Psoas muscle (tissue), 8 donors: ENCODE measurements around the gene FSTL4. TPM values are rescaled to one million over a fixed set of nuclear protein-coding genes. Genes with fewer than 3 reads are reported as not detected.

Experiments used
- ATAC-seq, 4 donors: fragments of 200-7000 bp; cut with Tn5 transposase; one replicate each; pipeline ENCODE4 v1.9.1; 2020; ENCODE audit warnings: moderate library complexity in 3 of 4, mild to moderate bottlenecking in 2 of 4
- DNase-seq, 2 donors: peaks; one replicate each; pipeline ENCODE4 v3.0.0-alpha.2; 2020
- H3K27ac ChIP-seq: fragments of 200-600 bp; one replicate; pipeline ENCODE4 v1.8.0; 2022
- H3K27me3 ChIP-seq, 3 donors: fragments of 200-600 bp in 1 of 3; one replicate each; pipeline versions ENCODE4 v1.6.1 to v1.8.0; 2013 to 2022; ENCODE audit warnings: low read length in 2 of 3, mild to moderate bottlenecking in 2 of 3, moderate library complexity in 1 of 3; ENCODE audit not compliant: insufficient read depth in 3 of 3
- H3K36me3 ChIP-seq, 2 donors: fragments of 200-600 bp in 1 of 2; one replicate each; pipeline versions ENCODE4 v1.6.1 to v1.8.0; 2013 to 2022; ENCODE audit warnings: low read depth in 1 of 2, mild to moderate bottlenecking in 1 of 2, moderate library complexity in 1 of 2; ENCODE audit not compliant: insufficient read depth in 1 of 2
- H3K4me1 ChIP-seq: fragments of 200-600 bp; one replicate; pipeline ENCODE4 v1.8.0; 2022
- H3K4me3 ChIP-seq: fragments of 200-600 bp; one replicate; pipeline ENCODE4 v1.8.0; 2022; ENCODE audit warnings: mild to moderate bottlenecking
- H3K9me3 ChIP-seq: fragments of 200-600 bp; one replicate; pipeline ENCODE4 v1.8.0; 2022
- WGBS, 3 donors: extraction: QIAGEN DNeasy Blood & Tissue Kit; methylation state at CpG; one replicate each; pipeline versions ENCODE4 v1.1.6 to v1.1.7; 2013; 5-methylcytosine and 5-hydroxymethylcytosine counted together
- intact Hi-C, 2 donors: fragments of 100-400 bp; cut with DNase I; formaldehyde crosslinking; loops; one replicate each; pipeline versions ENCODE4 v1.11.0 to v1.14.2; 2022
- polyA plus RNA-seq, 3 donors: library from polyadenylated mRNA; stranded (reverse); fragments of 200-250 nt; gene quantifications; one replicate each; pipeline ENCODE4 v1.2.3, GENCODE V29; 2013
- total RNA-seq, 4 donors: library from RNA; stranded (reverse); fragmentation: NEBNext Ultra II Directional in 2 of 4; extraction: Animal tissue kit (Norgen Biotek cat#: 25700) in 2 of 4; gene quantifications; one replicate each; pipeline versions ENCODE4 v1.2.1 to v1.2.4, GENCODE V29; 2021 to 2023
- TF ChIP-seq, protein P1 (sequence below): fragments of 200-600 bp; IDR thresholded peaks from one replicate; pipeline ENCODE4 v1.8.0; 2022; ENCODE audit warnings: antibody characterized with exemption
- donor health status: healthy with polysubstance abuse.
- donor health status: DM: no; HTN: no; CAD: no; lungs with moderate emphysema.
- donor health status: Bipolar disorder and iron deficiency.
- donor health status: healthy.
- donor health status: DM: yes; HTN: yes; CAD: no.
- donor health status: DM: no; HTN: no; CAD: no.
- donor health status: DM: no; HTN: no; CAD: no.
- donor health status: DM: yes; HTN: yes; CAD: no.

FSTL4 gene
- total and polyA plus RNA-seq, 7 donors: 0.07 to 0.81 (median 0.24) TPM

DNA sequence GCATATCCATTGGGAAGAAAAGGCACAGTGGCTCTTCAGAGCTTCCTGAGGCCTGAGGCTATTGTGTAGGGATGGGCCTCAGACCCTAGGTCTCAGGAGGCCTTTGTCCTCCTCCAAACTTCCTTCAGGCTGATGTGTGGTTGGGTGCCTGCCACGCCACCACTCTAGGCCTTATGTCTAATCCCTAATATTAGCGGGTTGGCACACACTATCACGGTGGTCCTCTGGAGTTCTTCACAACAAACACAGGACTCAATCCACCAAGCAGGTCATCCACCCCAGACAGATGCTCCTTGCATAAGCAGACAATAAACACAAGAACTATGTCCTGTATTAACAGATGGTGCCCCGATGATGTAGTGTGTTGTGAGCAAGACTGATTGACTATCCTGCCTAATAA lies 31.0 kb upstream of the FSTL4 start:
- TF ChIP-seq, protein P1, sequence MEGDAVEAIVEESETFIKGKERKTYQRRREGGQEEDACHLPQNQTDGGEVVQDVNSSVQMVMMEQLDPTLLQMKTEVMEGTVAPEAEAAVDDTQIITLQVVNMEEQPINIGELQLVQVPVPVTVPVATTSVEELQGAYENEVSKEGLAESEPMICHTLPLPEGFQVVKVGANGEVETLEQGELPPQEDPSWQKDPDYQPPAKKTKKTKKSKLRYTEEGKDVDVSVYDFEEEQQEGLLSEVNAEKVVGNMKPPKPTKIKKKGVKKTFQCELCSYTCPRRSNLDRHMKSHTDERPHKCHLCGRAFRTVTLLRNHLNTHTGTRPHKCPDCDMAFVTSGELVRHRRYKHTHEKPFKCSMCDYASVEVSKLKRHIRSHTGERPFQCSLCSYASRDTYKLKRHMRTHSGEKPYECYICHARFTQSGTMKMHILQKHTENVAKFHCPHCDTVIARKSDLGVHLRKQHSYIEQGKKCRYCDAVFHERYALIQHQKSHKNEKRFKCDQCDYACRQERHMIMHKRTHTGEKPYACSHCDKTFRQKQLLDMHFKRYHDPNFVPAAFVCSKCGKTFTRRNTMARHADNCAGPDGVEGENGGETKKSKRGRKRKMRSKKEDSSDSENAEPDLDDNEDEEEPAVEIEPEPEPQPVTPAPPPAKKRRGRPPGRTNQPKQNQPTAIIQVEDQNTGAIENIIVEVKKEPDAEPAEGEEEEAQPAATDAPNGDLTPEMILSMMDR: no peak
- Histone ChIP-seq H3K27ac (no peak overlapping the region), H3K4me3 (no peak overlapping the region), H3K27me3 (peaks cover 0 to 6% (median 1%) of the 10 kb centered on the region in 3 donors), H3K36me3 (no peaks in the 10 kb centered on the region), H3K4me1 (no peaks in the 10 kb centered on the region), H3K9me3 (no peaks in the 10 kb centered on the region)
- intact Hi-C loops: no loop called here
- DNase-seq: no peak
- 81 to 87% (median 82%) methylated on average over 4 of the region's 4 CpGs for WGBS, 3 donors
- ATAC-seq: no peak

DNA sequence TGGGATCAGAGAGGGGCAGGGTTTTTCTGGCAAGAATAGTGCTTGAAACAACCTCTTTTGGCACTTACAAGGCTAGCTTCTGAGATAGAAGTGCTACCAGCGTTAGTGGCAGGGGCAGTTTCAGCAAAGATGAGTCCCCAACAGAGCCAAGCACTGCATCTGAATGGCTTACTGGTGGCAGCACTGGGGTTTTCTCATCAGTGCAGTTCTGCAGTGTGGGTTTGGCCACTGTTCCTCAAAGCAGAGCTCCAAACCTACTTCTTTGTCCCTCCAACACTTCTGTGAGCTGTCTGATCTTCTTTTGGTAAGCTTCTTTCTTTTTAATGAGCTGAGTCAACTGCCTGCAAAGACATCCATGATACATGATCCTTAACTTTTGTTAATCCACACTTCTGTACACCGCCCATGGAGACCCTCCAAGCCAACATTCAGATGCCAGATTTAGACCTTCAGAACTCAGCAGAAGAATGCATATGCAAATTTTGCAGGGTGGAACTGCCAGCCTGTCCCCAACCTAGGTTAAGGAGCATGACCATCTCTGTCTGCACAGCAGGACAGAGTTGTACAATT lies 29.9 kb upstream of the FSTL4 start:
- TF ChIP-seq, protein P1: no peak
- no peak overlapping the region for H3K27ac ChIP-seq
- ATAC-seq (no peak), DNase-seq (no peak)
- WGBS, 3 donors: 35 to 53% (median 43%) methylated on average over 2 of the region's 2 CpGs
- peaks cover 0 to 8% (median 6%) of the 10 kb centered on the region in 3 donors for H3K27me3 ChIP-seq
- no peaks in the 10 kb centered on the region for H3K36me3 ChIP-seq
- intact Hi-C loops: no loop called here
- H3K9me3 ChIP-seq: no peaks in the 10 kb centered on the region
- H3K4me3 ChIP-seq: no peak overlapping the region
- H3K4me1 ChIP-seq: no peaks in the 10 kb centered on the region

DNA sequence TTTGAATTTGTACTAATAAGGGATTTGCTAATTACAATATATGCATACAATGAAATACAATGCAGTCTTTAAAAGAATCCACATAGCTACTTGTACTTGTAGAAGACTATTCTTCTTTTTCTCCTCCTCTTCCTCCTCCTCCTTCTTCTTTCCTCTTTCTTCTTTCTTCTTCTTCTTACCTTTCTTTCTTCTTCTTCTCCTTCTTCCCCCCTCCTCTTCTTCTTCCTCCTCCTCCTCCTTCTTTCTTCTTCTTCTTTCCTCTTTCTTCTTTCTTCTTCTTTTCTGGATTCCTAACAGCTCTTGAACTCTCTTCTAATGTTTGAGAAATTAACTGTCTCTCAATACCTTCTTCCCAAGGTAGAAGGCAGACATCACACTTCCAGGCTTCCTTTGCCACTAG lies 29.3 kb upstream of the FSTL4 start:
- Histone ChIP-seq H3K4me1 (no peaks in the 10 kb centered on the region), H3K27ac (no peak overlapping the region), H3K36me3 (no peaks in the 10 kb centered on the region), H3K4me3 (no peak overlapping the region), H3K9me3 (no peaks in the 10 kb centered on the region), H3K27me3 (peaks cover 0 to 8% (median 6%) of the 10 kb centered on the region in 3 donors)
- TF ChIP-seq, protein P1: no peak
- ATAC-seq (no peak), DNase-seq (no peak)
- intact Hi-C loops: no loop called here

DNA sequence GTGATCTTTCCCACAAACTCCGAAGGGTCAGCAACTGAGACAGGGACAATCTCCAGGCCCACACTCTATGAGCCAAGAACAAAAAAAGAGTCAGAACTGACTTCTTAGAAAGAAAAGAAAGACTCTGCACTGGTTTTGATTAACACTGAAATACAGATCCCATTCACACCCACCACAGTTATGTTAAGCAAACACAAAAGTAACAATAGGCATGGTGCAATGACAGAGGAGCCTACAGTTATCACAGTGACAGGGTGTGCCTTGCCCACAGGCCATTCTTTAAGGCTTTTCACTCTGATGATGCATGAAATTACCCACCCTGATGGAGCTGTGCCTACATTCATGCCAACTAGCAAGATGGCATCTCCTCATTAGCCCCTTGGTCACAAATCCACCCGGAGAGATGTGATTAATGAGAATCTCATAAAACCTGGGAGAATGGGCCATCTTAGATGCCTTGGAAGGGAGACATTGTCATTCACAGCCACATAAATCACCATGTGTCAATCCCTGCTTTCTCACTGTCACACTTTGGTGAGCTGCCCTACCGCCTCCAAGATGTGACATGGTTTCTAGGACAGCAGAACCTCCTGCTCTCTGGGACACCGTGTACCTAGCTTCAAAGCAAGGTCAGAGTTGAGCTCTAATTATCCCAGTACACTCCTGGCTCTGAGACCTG lies 27.6 kb upstream of the FSTL4 start:
- Histone ChIP-seq H3K27ac (no peak overlapping the region), H3K4me3 (no peak overlapping the region), H3K36me3 (no peaks in the 10 kb centered on the region), H3K4me1 (no peaks in the 10 kb centered on the region), H3K27me3 (peaks cover 0 to 8% (median 2%) of the 10 kb centered on the region in 3 donors), H3K9me3 (no peaks in the 10 kb centered on the region)
- WGBS, 3 donors: 55 to 66% (median 58%) methylated on average over 4 of the region's 4 CpGs
- no peak for ATAC-seq
- TF ChIP-seq, protein P1: no peak
- intact Hi-C loops: no loop called here
- DNase-seq: no peak
